Adrenal gland (tissue), 12 donors: ENCODE data around the gene NOL8. TPM values are rescaled to one million over a fixed set of nuclear protein-coding genes. Genes with fewer than 3 reads are reported as not detected.

ENCODE experiments used
- DNase-seq, 7 donors: peaks; one replicate each; pipeline ENCODE4 v3.0.0-alpha.2; 2019 to 2020
- H3K27ac ChIP-seq, 5 donors: fragments of 200-600 bp; sonication (generic) in 4 of 5; 1 replicate in 3 of 5; 2 replicates in 2 of 5; pipeline versions ENCODE4 v1.5.1 to v1.8.0; 2016 to 2020; ENCODE audit warnings: mild to moderate bottlenecking in 1 of 5
- H3K27me3 ChIP-seq: fragments of 200-600 bp; 2 replicates; pipeline ENCODE4 v1.8.0; 2021
- H3K36me3 ChIP-seq, 2 donors: fragments of 200-600 bp; replicated peaks in 1 of 2; 1 replicate in 1 of 2; 2 replicates in 1 of 2; pipeline versions ENCODE4 v1.5.1 to v1.8.0; 2018 to 2022
- H3K4me1 ChIP-seq, 2 donors: fragments of 200-600 bp; replicated peaks in 1 of 2; 1 replicate in 1 of 2; 2 replicates in 1 of 2; pipeline versions ENCODE4 v1.5.1 to v1.8.0; 2018 to 2021
- H3K4me3 ChIP-seq, 4 donors: fragments of 200-600 bp; sonication (generic) in 3 of 4; one replicate each; pipeline ENCODE4 v1.5.1; 2016 to 2018
- H3K9me3 ChIP-seq, 3 donors: fragments of 200-600 bp; sonication (generic) in 1 of 3; replicated peaks in 1 of 3; 1 replicate in 2 of 3; 2 replicates in 1 of 3; pipeline versions ENCODE4 v1.5.1 to v1.8.0; 2016 to 2021
- POLR2A ChIP-seq, 2 donors: fragments of 450-650 bp; IDR thresholded peaks; one replicate each; pipeline ENCODE4 v1.6.1; 2017; ENCODE audit warnings: antibody characterized with exemption in 2 of 2, mild to moderate bottlenecking in 2 of 2, moderate library complexity in 1 of 2
- WGBS, 4 donors: extraction: QIAGEN DNeasy Blood & Tissue Kit in 2 of 4; methylation state at CpG; one replicate each; pipeline versions ENCODE4 v1.1.5 to v1.1.7; 2013 to 2017; 5-methylcytosine and 5-hydroxymethylcytosine counted together
- intact Hi-C, 2 donors: fragments of 100-400 bp; cut with DNase I; formaldehyde crosslinking; loops; one replicate each; pipeline versions ENCODE4 v1.14.1 to v1.15.0; 2022 to 2023
- polyA plus RNA-seq, 3 donors: library from polyadenylated mRNA; stranded (reverse); fragments of 200-250 nt in 2 of 3; fragments of 350-450 nt in 1 of 3; fragmentation: Illumina TruSeq in 1 of 3; extraction: RNeasy Lipid Tissue Mini Kit (QIAGEN cat#74804) in 1 of 3; gene quantifications; one replicate each; pipeline ENCODE4 v1.2.3, GENCODE V29; 2013 to 2014
- total RNA-seq, 9 donors: library from RNA; depleted of rRNA in 4 of 9; stranded (reverse); fragments of >200 nt in 4 of 9; fragments of 120-200 nt in 1 of 9; fragmentation: NEBNext Ultra II Directional in 1 of 9; extraction: Animal tissue kit (Norgen Biotek cat#: 25700) in 1 of 9; gene quantifications; one replicate each; pipeline versions ENCODE4 v1.1.0 to v1.2.4, GENCODE V29; 2013 to 2023
- TF ChIP-seq, protein P1 (sequence below), 6 experiments: fragments of 450-650 bp in 4 of 6; fragments of 200-600 bp in 2 of 6; sonication (generic) in 1 of 6; IDR thresholded peaks; 1 replicate in 5 of 6; 2 replicates in 1 of 6; pipeline versions ENCODE4 v1.5.1 to v1.8.0; 2016 to 2021; ENCODE audit warnings: antibody characterized with exemption in 6 of 6, mild to moderate bottlenecking in 2 of 6, moderate library complexity in 1 of 6
- donor health status: healthy with polysubstance abuse.
- donor health status: Bipolar disorder and iron deficiency.
- donor health status: DM: yes; HTN: yes; CAD: no.
- donor health status: DM: no; HTN: no; CAD: no.
- donor health status: DM: no; HTN: no; CAD: no.
- donor health status: DM: yes; HTN: yes; CAD: no.

The NOL8 gene
- total and polyA plus RNA-seq, 12 donors, result 13.3 to 55.3 (median 32.6) TPM

DNA sequence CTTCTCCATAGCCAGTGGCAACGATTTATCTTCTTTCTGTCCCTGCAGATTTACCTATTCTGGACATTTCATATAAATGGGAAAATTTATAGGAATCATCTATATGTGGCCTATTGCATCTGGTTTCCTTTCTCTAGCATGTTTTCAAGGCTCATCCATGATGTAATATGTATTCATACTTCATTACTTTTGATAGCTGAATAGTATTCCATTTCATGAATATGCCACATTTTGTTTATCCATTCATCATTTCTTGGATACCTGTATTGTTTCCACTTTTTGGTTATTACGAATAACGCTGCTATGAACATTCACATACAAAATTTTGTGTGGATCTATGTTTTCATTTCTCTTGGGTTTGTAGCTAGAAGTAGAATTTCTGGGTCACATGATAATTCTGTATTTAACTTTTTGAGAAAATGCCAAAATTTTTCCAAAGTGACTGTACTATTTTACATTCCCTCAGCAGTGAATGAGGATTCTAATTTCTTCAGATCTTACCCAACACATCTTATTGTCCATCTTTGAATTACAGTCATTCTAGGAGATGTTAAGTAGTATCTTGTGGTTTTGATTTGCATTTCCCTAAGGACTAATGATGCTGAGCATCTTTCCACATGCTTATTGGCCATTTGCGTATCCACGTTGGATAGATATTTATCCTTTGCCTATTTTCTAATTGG, 35.3 kb downstream of the NOL8 start:
- Histone ChIP-seq H3K36me3 (peaks cover 0 to 14% of the 10 kb centered on the region in 2 donors), H3K27me3 (no peaks in the 10 kb centered on the region), H3K27ac (no peak overlapping the region), H3K4me1 (peaks cover 12 to 28% of the 10 kb centered on the region in 2 donors), H3K9me3 (no peaks in the 10 kb centered on the region), H3K4me3 (no peak overlapping the region)
- no peak for DNase-seq
- WGBS, 4 donors, result 84 to 96% (median 90%) methylated on average over 5 of the region's 5 CpGs
- intact Hi-C loops, result no loop called here
- TF ChIP-seq, protein P1, sequence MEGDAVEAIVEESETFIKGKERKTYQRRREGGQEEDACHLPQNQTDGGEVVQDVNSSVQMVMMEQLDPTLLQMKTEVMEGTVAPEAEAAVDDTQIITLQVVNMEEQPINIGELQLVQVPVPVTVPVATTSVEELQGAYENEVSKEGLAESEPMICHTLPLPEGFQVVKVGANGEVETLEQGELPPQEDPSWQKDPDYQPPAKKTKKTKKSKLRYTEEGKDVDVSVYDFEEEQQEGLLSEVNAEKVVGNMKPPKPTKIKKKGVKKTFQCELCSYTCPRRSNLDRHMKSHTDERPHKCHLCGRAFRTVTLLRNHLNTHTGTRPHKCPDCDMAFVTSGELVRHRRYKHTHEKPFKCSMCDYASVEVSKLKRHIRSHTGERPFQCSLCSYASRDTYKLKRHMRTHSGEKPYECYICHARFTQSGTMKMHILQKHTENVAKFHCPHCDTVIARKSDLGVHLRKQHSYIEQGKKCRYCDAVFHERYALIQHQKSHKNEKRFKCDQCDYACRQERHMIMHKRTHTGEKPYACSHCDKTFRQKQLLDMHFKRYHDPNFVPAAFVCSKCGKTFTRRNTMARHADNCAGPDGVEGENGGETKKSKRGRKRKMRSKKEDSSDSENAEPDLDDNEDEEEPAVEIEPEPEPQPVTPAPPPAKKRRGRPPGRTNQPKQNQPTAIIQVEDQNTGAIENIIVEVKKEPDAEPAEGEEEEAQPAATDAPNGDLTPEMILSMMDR (IDR thresholded peaks at IDR 0.05), result no peak
- TF ChIP-seq POLR2A (IDR thresholded peaks at IDR 0.05), result no peak

DNA sequence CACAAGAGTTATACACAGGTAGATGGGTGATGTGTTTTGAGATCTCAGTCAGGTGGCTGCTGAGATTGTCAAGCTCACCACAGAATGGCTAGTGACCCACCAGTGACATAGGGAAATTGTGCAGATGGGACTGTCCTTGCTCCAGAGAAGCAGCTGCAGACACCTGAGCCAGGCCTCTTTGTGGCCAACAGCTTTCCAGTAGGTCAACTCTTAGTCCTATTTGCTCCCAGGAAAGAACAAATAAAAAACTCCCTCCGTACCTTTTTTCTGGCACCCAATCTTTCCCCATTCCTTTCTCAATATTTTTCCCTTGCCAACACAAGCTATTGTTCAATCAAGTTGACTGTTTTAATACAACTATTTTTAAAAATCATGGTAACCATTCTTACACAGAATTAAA, 45.8 kb downstream of the NOL8 start:
- H3K4me1 ChIP-seq, result no peaks in the 10 kb centered on the region
- no peak overlapping the region for H3K27ac ChIP-seq
- 94 to 100% (median 97%) methylated on average over 1 of the region's 1 CpG for WGBS, 4 donors
- no peaks in the 10 kb centered on the region for H3K27me3 ChIP-seq
- intact Hi-C loops, result no loop called here
- DNase-seq, result no peak
- H3K36me3 ChIP-seq, result peaks cover 0 to 72% of the 10 kb centered on the region in 2 donors
- H3K9me3 ChIP-seq, result no peaks in the 10 kb centered on the region
- H3K4me3 ChIP-seq, result no peak overlapping the region
- TF ChIP-seq, protein P1 (IDR thresholded peaks at IDR 0.05), result no peak
- no peak for TF ChIP-seq POLR2A (IDR thresholded peaks at IDR 0.05)

DNA sequence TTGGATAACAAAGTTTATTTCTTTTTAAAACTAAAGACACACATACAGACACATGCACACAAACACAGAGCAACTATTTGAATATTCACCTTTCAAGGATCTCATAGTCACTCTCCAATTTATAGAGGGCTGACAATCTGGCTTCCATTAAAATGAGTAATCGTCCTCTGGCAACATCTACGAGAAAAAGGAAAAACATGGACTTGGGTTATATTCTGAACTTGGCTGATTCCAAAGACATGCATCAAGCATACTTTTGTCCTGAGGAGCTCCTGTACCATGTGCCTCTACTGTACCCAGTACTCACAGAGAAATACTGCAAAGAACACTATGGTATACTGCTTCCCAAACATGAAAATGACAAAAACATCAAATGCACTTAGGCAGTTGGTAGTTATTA, 47.0 kb downstream of the NOL8 start:
- H3K4me1 ChIP-seq, result no peaks in the 10 kb centered on the region
- no peaks in the 10 kb centered on the region for H3K9me3 ChIP-seq
- H3K36me3 ChIP-seq, result peaks cover 0 to 77% of the 10 kb centered on the region in 2 donors
- intact Hi-C loops, result no loop called here
- no peaks in the 10 kb centered on the region for H3K27me3 ChIP-seq
- no peak for DNase-seq
- H3K4me3 ChIP-seq, result no peak overlapping the region
- H3K27ac ChIP-seq, result no peak overlapping the region
- WGBS, 4 donors, result 69 to 79% (median 78%) methylated on average over 2 of the region's 2 CpGs
- TF ChIP-seq POLR2A (IDR thresholded peaks at IDR 0.05), result no peak
- TF ChIP-seq, protein P1 (IDR thresholded peaks at IDR 0.05), result no peak

DNA sequence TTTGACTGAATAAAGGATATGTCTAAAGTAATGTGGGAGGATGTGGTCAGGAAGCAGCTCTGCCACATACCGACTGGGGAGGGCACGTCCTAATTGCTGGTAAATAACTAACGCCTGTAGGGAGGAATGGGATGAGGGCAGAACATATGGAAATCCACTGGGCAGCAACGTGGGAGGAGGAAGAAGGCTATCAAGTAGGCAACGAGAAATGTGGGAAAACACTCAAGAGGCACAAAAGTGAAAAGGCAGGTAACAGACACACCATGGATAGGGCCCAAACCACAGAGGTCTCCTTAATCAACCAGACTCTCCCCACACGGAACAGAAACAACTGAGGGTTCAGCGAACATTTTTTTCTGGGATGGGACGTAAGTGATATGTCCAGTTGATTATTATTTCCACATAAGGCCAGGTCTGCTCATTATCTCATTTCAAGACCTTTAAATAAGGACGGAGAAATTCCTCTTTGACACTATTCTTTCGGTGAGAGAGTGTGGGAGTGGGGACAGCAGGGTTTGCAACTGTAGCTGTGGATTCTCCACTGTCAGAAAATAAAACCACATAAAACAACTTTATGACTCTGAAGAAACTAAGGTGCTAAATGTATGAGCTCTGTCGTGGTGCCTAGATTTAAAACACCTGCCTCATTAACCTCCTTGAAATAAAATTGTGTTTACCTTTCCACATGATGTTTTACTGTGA, 48.7 kb downstream of the NOL8 start:
- Histone ChIP-seq H3K36me3 (peaks cover 0 to 83% of the 10 kb centered on the region in 2 donors), H3K4me3 (no peak overlapping the region), H3K27ac (no peak overlapping the region), H3K9me3 (no peaks in the 10 kb centered on the region), H3K4me1 (no peaks in the 10 kb centered on the region), H3K27me3 (no peaks in the 10 kb centered on the region)
- 67 to 72% (median 71%) methylated on average over 11 of the region's 11 CpGs for WGBS, 4 donors
- TF ChIP-seq, protein P1 (IDR thresholded peaks at IDR 0.05), result no peak
- no peak for TF ChIP-seq POLR2A (IDR thresholded peaks at IDR 0.05)
- intact Hi-C loops, result no loop called here
- DNase-seq, result no peak
